ENCODE results near the gene ASCC1.
"Not testable (repeated sequence)": the region's sequence is repeated elsewhere in the genome, so short reads cannot be mapped to it uniquely, and the experiment has no call there.

The ASCC1 gene, protein sequence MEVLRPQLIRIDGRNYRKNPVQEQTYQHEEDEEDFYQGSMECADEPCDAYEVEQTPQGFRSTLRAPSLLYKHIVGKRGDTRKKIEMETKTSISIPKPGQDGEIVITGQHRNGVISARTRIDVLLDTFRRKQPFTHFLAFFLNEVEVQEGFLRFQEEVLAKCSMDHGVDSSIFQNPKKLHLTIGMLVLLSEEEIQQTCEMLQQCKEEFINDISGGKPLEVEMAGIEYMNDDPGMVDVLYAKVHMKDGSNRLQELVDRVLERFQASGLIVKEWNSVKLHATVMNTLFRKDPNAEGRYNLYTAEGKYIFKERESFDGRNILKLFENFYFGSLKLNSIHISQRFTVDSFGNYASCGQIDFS

DNA sequence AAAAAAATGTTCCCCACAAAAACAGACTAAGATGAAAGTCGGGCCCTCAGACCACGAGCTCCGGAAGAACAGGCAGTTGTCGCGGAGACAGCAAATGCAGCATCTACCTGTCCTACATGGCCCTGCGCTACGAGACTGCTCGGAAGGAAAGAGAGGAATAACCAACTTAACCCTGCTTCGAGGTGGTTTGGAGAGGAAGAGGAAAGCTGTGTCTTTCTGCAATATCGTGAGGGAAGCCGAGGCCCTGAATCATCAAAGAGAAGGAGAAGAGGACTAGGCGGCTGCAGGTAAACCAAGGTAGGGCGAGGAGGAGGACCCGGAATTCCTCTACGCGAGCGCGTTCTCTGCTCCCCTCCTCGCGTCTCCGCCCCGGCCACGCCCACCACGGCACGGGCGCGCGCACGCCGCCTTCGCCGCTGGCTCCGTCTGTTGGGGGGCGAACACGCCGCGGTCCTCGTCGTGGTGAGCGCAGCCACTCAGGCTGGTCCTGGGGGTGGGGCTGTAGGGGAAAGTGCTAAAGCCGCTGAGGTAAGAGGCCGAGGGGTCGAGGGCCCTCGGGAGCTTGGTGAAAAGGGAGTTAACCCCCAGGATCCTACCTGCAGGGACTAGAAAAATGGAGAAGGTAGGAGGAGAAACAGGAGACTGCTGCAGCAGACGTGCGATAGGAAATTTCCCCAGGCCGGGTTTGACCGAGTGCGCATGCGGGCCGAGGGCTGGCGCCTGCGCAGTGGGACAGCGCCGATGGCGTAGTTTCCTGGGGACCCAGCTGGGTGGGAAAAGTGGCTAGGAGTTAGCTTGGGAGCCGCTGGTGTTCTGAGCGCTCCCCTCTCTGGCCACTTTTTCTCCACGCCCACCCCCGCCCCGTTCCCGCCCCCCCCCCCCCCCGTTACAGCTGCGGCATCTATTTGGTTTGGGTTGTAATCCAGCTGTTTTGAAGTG, at the start of gene ASCC1, which contains the start of gene ANAPC16:
Gene ASCC1, minus strand, starts transcription at position 666 of the 939 bp plus-strand sequence. CDS start 2,978 bp downstream, outside the sequence.
Gene ANAPC16, plus strand, starts transcription at position 402 of the 939 bp plus-strand sequence. CDS start 7,903 bp downstream, outside the sequence.
- DNase-seq (ENCODE audit: low read depth): peak; percentile 85

DNA sequence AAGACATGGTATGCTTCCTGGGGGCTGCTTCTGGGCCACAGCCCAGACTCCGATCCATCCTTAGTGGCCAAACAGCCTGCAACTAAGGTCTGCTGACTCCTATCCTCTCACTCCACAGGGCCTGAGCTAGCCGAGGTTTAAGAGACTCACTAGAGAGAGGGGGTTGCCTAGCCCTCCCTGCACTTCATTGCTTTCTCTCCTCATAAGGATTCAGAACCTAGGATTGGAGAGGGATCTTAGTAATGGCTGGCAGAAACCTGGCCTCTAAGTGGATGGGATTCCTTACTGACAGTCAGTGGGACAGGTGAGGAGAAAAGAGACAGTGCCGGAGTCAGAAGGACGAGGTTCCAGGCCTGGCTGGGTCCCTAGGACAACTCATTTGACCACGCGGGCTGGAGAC, 49.4 kb upstream of the ASCC1 start:
- DNase-seq (ENCODE audit: low read depth): no peak

DNA sequence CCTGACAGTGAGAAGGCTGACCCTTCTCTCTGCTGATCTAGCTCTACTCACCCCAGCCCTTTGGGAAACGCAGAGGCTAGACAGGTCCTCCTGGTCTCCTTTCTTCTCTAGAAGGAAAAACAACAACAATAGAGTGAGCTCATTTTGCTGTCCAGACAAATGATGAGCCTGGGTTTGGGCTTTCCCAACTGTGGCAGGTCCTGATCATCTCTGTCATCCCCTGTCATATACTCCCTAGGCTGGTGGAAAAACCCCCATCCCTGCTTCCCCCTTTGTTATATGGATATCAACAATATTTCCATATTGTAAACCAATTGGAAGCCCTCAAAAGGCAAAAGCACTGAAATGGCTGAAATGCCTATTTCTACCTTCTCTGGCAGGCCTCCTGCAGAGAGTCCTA, 48.5 kb upstream of the ASCC1 start:
- no peak for DNase-seq (ENCODE audit: low read depth)

DNA sequence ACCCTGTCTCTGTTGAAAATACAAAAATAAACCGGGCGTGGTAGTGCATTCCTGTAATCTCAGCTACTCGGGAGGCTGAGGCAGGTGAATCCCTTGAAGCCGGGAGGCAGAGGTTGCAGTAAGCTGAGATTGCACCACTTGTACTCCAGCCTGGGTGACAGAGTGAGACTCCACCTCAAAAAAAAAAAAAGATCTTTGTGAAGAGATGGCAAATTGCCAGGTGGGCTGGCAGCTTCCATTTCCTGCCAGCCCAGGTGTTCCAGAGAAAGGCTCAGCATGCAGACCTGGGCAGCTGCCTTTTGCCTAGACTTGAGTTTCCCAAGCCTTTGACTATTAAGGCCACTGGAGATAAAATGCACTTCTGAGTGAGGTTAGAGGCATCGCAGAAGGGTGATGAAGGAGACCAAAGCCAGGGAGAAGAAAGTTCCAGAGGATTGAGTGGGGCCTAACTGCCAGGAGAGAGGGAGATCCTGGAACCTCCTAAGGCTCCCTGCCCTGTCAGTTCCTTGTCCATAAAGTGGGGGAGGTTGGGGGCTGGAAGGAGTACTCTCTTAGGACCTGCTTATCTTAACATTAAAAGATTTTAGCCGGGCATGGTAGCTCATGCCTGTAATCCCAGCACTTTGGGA, 47.7 kb upstream of the ASCC1 start:
- peak; percentile 30 for DNase-seq (ENCODE audit: low read depth)

DNA sequence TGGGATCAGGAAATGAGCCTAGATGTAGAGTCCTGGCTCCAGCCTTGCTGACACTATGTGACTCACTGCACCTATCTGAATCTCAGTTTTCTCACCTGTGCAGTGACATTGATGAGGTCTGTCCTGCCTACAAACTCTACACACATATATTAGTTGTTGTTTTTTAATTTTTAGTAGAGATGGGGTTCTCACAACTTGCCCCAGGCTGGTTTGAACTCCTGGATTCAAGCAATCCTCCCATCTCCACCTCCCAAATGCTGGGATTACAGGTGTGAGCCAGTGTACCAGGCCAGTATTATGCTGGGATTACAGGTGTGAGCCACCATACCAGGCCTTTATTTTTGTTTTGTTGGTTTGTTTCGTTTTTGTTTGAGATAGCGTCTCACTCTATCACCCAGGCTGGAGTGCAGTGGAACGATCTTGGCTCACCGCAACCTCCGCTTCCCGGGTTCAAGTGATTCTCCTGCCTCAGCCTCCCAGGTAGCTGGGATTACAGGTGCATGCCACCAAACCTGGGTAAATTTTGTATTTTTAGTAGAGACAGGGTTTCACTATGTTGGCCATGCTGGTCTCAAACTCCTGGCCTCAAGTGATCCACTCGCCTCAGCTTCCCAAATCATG, 45.8 kb upstream of the ASCC1 start:
- no peak for DNase-seq (ENCODE audit: low read depth)

DNA sequence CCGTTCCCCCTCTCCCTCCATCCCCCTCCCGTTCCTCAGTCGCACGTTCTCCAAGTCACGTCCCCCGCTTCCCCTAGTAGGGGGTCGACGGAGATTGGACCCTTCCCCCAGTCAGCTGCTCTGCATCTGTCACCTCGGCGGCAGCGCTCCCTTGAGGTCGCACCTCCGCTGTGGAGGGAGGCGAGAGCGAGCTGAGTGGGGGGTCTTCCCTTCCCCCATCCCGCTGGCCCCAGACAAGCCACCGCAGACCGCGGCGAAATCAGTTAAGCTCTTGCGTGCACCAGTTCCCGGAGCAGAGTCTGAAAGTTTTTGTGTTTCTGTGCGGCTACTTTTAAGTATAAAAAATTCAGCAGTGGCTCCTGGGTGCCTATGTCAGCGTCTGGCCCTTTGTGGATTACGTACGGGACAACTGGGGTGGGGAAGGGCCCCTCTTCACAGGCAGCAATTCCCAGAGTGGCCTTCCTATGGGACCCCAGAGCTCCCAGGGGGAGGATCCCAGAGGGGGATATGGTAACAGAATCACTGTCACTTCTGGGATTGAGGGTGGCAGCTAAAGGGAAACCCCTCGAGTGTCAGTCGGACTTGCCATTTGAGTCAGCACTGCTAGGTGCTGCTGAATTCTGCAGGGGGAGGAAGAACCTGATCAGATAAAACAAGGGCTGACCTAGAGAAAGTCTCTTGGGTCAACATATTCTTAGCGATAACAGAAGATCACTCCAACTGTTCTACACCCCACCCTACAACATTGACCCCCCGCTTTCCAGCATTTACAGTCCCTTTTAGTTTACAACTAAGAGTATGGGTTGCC, 45.1 kb upstream of the ASCC1 start:
- DNase-seq (ENCODE audit: low read depth): peak; percentile 74

DNA sequence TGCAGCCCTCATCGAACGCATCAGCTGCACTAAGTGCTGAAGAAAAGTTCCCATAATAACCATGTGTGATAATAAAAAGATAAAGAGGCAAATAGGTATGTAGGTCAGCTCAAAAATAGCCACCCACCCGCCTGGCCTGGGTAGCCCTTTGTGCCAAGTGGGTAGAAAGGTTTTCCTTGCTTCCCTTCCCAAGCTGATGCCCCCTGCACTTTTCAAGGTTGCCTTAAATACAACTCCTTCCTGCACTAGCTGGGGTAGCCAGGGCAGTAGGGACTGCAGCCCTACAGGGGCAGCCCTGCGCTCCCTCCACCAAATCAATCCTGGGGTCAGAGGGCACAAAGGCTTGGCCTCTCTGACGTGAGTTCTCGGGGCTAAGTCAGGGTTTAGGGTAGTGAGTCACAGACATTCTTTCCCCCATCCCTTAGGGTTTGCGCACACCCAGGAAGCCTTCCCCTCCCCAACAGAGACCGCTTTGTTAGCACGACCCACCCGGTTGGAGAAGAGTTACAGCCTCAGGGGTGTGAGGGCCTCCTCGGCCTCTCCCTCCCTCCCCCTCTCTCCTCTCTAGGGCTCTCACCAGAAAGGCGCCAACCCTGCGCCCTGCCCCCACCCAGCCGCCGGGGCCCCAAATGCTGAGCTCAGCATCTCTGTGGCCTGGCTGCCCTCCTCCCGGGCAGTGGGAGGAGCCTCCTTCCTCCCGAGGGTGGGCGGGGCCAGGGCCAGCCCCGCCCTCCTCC, 44.3 kb upstream of the ASCC1 start:
- DNase-seq (ENCODE audit: low read depth): peak; percentile 96

DNA sequence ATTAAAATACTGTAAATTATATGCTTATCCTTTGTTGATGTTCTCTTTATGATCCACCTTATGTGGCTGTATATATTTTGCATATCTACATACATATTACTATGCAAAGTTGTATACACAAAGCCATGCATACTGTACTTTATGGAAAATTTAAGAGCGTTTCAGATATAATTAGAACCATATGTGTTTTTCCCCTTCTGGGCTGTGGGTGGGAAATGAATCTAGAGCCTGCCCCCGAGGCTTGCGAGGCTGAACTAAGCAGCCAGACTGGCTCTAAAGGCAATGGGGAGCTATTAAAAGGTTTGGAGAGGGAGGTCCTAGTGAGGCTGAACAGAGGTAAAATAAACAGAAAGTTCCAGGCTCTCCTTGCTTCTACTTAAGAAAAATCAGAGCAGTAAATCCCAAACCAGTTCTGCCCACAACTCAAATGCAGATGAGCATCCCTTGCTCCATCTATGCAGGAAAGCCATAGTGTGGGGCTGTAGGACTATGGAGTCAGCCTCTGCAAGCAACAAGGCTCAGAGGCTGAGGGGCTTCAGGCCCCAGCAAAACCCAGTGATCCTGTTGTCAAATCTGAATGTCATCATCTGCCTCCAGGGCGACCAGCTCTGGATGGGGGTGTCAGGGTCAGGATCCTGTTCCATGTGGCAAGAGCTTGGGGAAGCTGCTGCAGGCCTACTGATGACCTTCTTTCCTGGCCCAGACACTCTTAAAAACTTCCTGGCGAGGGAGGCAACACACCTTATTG, 43.6 kb upstream of the ASCC1 start:
- no peak for DNase-seq (ENCODE audit: low read depth)

DNA sequence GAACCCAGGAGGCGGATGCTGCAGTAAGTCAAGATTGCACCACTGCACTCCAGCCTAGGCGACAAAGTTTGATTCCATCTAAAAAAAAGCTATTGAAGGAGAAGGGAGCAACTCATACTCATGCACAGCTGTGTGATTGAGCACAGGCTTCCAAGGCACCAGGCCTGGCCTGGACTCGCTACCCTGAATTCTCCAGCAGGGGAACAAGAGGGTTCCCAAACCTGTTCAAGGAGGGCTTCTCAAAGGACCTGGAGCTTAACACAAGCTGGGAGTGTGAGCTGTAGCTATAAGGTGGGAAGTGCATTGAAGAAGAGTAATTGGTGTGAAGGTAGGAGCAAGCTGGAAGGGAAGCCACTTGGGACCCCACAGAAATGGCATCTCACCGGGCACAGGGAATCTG, 42.5 kb upstream of the ASCC1 start:
- DNase-seq (ENCODE audit: low read depth): no peak

DNA sequence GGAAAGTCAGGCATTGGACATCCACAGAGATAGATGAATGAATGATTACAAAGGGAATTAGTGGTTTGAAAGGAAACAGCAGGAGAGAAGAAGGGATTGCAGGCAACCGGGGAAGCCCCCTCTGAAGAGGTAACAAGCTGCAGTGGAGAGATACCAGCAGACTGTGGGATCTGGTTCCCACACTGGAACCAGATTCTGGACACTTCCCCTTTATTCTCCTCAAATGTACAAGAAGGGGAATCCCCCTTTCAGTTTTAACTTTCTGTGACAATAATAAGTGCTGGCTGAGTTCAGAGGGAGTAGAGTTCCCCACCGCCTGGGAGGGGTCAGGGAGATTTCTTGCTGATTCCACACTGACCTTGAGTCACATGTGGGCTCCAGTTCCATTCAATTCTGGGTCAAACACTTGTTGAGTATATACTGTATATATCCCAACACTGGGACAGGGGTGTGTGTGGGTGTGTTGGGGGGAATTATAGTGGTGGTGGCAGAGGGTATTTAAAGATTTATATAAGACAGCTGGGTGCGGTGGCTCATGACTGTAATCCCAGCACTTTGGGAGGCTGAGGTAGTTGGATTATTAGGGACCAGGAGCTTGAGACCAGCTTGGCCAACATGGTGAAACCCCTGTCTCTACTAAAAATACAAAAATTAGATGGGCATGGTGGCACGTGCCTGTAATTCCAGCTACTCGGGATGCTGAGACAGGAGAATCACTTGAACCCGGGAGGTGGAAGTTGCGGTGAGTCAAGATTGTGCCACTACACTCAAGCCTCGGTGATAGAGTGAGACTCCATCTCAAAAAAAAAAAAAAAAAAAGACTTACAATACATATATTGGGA, 41.2 kb upstream of the ASCC1 start:
- peak; percentile 50 for DNase-seq (ENCODE audit: low read depth)

DNA sequence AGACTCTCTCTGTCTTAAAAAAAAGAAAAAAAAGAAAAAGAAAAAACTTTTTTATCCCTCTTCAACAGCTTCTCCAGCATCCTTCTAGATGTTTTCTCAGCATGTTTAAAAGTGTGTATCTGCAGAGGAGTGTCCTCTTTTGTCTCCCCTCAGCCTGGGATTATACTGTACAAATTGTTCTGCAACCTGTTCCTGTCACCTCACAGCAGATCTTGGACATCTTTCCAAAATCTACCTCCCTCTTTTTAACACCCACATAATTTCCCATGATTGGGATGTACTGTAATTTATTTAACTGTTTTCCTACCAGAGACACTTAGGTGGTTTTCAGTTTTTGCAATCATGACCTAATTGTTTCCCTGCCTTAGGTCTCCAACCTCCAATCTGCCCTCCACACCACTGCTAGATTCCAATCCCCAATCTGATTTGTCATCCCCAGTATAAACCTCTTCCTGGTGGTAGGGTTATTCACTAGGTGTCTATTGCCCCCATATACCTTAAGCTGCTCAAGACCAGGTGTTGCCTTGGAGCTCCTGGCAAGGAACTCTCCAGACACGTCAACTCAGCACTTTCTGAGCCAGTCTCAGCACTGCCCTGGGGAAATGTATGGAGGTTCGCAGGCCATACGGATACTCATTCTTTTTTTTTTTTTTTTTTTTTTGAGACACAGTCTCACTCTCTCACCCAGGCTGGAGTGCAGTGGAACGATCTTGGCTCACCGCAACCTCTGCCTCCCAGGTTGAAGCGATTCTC, 40.1 kb upstream of the ASCC1 start:
- peak; percentile 47 for DNase-seq (ENCODE audit: low read depth)

DNA sequence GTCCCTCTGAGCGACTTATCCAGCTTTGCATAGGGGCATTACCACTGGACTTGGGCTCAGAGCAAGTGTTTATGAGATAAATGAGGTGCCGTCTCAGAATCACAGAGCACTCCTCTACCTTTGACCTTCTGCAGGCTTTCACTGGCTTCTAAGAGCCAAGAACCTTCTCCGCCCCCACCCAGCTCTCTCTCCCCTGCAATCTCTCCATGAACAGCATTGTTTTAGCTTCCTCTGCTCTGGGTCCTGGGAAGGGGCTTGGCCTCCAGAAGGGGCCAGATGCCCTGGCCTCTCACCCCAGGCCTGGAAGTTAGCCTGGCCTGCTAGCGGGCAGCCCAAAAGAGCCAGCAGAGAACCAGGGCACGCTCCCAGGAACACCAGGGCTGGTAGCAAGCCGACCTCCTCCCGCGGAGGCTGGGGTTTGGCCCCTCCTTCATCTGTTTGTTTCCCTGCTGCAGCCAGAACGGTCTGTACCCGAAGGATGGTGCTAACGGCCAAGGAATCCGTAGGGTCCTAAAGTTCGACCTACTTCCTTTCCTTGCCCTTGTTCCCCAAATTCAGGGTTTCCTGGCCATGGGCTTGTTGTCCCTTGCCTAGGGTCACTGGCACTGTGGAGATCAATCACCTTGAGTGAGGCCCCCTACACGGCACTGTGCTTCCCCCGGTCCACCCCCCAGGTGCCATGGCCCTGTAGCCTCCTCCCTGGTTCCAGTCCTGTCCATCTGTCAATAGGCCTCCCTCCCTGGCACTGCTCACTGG, 38.9 kb upstream of the ASCC1 start:
- DNase-seq (ENCODE audit: low read depth): peak; percentile 91

DNA sequence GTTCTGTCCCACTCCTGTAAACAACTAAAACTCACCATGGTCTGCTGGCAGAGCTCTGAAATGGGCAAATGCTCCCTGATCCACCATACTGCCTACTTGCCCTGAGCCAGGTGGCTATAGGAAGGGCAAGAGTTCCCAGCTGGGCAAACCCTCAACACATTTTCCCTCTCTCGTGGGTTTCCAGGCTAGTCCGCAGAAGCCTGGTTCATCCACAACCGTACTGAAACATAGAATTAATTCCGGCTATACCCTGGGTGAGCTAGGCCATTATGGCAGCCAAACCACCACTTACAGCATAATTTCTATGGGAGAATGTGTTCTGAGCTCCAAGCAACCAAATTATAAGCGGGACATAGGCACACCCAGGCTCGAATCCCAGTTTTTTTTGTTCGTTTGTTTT, 37.5 kb upstream of the ASCC1 start:
- DNase-seq (ENCODE audit: low read depth): no peak

DNA sequence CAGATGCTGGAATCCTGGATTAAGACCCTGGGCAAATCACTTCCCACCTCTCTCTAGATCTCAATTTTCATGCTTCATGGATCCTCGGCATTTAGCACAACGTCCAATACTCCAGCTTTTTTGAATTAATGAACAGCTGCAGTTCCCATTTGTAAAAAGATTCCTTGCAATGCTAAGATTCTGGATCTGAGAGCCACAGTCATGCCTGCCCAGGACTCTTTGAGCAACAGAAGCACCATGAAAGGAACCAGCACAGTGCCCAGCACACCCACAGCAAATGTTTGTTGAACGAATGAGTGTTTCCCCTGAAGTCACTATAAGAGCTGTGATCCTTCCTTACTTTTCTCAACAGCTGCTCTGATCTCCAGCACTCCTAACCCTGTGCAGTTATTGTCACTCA, 36.9 kb upstream of the ASCC1 start:
- no peak for DNase-seq (ENCODE audit: low read depth)

DNA sequence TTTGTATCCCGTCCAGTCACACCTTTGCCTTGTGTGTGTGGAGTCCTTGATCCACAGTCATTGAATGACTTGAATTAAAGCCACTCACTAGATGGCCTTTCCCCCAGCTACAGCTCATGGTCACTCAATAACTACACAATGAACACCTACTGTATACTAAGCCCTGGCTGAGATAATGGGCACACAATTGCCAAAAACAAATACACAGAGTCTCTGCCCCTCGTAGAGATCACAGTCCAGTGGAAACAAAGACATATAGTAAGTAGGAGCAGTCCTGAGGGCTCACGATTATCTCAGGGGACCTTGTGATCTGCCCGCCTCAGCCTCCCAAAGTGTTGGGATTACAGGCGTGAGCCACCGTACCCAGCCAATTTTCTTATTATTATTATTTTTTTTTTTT, 35.6 kb upstream of the ASCC1 start:
- DNase-seq (ENCODE audit: low read depth): no peak

DNA sequence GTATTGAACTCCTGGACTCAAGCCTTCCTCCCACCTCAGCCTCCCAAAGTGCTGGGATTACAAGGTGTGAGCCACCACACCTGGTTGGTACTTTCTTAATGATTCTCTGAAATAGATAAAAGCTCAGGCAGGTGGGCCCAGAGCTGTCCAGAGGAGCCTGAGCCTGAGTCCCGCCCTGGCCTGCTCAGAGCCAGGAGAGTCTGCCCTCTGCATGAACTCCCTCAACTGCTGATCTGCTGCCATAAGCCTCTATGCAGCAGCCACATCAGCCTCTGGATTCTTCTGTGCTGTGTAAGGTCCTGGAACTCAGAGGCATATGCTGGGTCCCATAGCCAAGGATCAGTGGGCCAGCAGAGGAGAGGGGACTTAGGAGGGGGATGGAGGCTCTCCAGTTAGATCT, 34.6 kb upstream of the ASCC1 start:
- peak; percentile 92 for DNase-seq (ENCODE audit: low read depth)

DNA sequence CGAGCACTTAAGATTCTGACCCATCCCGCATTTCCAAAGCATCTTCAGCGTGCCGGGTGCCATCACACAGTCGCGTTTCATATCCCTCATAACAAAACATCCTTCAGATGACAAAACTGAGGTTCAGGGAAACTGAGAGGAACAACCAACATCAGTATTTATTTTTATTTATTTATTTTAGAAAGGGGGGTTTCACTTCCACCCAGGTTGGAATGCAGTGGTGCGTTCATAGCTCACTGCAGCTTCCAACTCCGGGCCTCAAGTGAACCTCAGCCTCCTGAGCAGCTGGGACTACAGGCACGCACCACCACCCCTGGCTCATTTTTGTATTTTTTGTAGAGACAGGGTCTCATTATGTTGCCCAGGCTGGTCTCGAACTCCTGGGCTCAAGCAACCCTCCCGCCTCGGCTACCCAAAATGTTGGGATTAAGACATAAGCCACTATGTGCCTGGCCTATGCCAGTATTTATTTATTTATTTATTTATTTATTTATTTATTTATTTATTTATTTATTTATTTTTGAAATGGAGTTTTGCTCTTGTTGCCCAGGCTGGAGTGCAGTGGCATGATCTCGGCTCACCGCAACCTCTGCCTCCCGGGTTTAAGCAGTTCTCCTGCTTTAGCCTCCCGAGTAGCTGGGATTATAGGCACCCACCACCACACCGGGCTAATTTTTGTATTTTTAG, 33.2 kb upstream of the ASCC1 start:
- DNase-seq (ENCODE audit: low read depth): not testable (repeated sequence)

Measured in amniotic epithelial cell (primary cell).